Measurements from ENCODE around the gene GPC5. TPM values are rescaled to one million over a fixed set of nuclear protein-coding genes. Genes with fewer than 3 reads are reported as not detected.
A peak's percentile ranks its signal among the peaks of the same experiment; 100 is the strongest.

The GPC5 gene
- total RNA-seq, 2 donors from 2014 or later: 0.83 to 1.3 TPM

- no peak overlapping the region for H3K27ac ChIP-seq
- H3K27me3 ChIP-seq: no peaks in the 10 kb centered on the region
- H3K4me3 ChIP-seq: no peak overlapping the region
- H3K9me3 ChIP-seq: no peaks in the 10 kb centered on the region
- H3K4me1 ChIP-seq: no peaks in the 10 kb centered on the region
- TF ChIP-seq CTCF (IDR thresholded peaks at IDR 0.05): peak in 1 of 2 donors; percentile 50
- DNase-seq (ENCODE audit: low spot score): no peak
- H3K36me3 ChIP-seq: no peaks in the 10 kb centered on the region
These were observed 23.2 kb upstream of the GPC5 start for GRCh38 chr13:91375116-91375729.

- no peak overlapping the region for H3K4me3 ChIP-seq
- no peak overlapping the region for H3K27ac ChIP-seq
- no peak for DNase-seq (ENCODE audit: low spot score)
- H3K36me3 ChIP-seq: no peaks in the 10 kb centered on the region
- H3K9me3 ChIP-seq: no peaks in the 10 kb centered on the region
- no peaks in the 10 kb centered on the region for H3K27me3 ChIP-seq
- peak in 1 of 2 donors; percentile 59 for TF ChIP-seq CTCF (IDR thresholded peaks at IDR 0.05)
- no peaks in the 10 kb centered on the region for H3K4me1 ChIP-seq
These were observed 17.1 kb upstream of the GPC5 start for GRCh38 chr13:91381371-91381770.

- no peak overlapping the region for H3K27ac ChIP-seq
- no peaks in the 10 kb centered on the region for H3K4me1 ChIP-seq
- no peaks in the 10 kb centered on the region for H3K9me3 ChIP-seq
- no peaks in the 10 kb centered on the region for H3K36me3 ChIP-seq
- TF ChIP-seq CTCF (IDR thresholded peaks at IDR 0.05): no peak
- H3K4me3 ChIP-seq: no peak overlapping the region
- no peaks in the 10 kb centered on the region for H3K27me3 ChIP-seq
- DNase-seq (ENCODE audit: low spot score): no peak
These were observed 14.6 kb upstream of the GPC5 start for GRCh38 chr13:91383836-91384235.

GRCh38 chr13:91384896-91385295 is 13.5 kb upstream of the GPC5 start:
- no peaks in the 10 kb centered on the region for H3K9me3 ChIP-seq
- DNase-seq (ENCODE audit: low spot score): no peak
- no peak for TF ChIP-seq CTCF (IDR thresholded peaks at IDR 0.05)
- no peaks in the 10 kb centered on the region for H3K36me3 ChIP-seq
- no peaks in the 10 kb centered on the region for H3K27me3 ChIP-seq
- H3K4me3 ChIP-seq: no peak overlapping the region
- no peaks in the 10 kb centered on the region for H3K4me1 ChIP-seq
- no peak overlapping the region for H3K27ac ChIP-seq

GRCh38 chr13:91389186-91389585 is 9.2 kb upstream of the GPC5 start:
- Histone ChIP-seq H3K9me3 (no peaks in the 10 kb centered on the region), H3K27ac (no peak overlapping the region), H3K36me3 (no peaks in the 10 kb centered on the region), H3K27me3 (no peaks in the 10 kb centered on the region), H3K4me1 (no peaks in the 10 kb centered on the region), H3K4me3 (no peak overlapping the region)
- no peak for TF ChIP-seq CTCF (IDR thresholded peaks at IDR 0.05)
- no peak for DNase-seq (ENCODE audit: low spot score)

GRCh38 chr13:91397595-91397994 is 826 bp upstream of the GPC5 start:
- no peak overlapping the region for H3K4me3 ChIP-seq
- H3K36me3 ChIP-seq: no peaks in the 10 kb centered on the region
- H3K9me3 ChIP-seq: no peaks in the 10 kb centered on the region
- no peak for DNase-seq (ENCODE audit: low spot score)
- peaks cover 0 to 5% of the 10 kb centered on the region in 2 donors for H3K27me3 ChIP-seq
- no peak for TF ChIP-seq CTCF (IDR thresholded peaks at IDR 0.05)
- no peak overlapping the region for H3K27ac ChIP-seq
- peaks cover 0 to 14% of the 10 kb centered on the region in 2 donors for H3K4me1 ChIP-seq

Data from right atrium auricular region (tissue), 2 donors.